Measurements from ENCODE around the gene SENP3. TPM values are rescaled to one million over a fixed set of nuclear protein-coding genes. Genes with fewer than 3 reads are reported as not detected.

Gene SENP3
- total and polyA plus RNA-seq, 2 of the 13 experiments (the other 11 are each of a cell fraction or from before 2014, with no cell fraction given), result 55.8 to 75.4 TPM

DNA sequence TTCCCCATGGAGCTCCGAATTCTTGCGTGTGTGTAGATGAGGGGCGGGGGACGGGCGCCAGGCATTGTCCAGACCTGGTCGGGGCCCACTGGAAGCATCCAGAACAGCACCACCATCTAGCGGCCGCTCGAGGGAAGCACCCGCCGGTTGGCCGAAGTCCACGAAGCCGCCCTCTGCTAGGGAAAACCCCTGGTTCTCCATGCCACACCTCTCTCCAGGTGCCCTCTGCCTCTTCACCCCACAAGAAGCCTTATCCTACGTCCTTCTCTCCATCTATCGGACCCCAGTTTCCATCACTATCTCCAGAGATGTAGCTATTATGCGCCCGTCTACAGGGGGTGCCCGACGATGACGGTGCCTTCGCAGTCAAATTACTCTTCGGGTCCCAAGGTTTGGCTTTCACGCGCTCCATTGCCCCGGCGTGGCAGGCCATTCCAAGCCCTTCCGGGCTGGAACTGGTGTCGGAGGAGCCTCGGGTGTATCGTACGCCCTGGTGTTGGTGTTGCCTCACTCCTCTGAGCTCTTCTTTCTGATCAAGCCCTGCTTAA is 617 bp upstream of the SENP3 start (continued):
- TF ChIP-seq, protein P1, sequence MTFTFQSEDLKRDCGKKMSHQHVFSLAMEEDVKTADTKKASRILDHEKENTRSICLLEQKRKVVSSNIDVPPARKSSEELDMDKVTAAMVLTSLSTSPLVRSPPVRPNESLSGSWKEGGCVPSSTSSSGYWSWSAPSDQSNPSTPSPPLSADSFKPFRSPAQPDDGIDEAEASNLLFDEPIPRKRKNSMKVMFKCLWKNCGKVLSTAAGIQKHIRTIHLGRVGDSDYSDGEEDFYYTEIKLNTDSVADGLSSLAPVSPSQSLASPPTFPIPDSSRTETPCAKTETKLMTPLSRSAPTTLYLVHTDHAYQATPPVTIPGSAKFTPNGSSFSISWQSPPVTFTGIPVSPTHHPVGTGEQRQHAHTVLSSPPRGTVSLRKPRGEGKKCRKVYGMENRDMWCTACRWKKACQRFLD (CRISPR knock-in tag; IDR thresholded peaks at IDR 0.05; ENCODE audit: borderline replicate concordance), result no peak
- TF ChIP-seq ZNF235 (CRISPR knock-in tag; IDR thresholded peaks at IDR 0.05; ENCODE audit: borderline replicate concordance), result no peak; the same call in 1 of the 2 replicates
- TF ChIP-seq, protein P2, sequence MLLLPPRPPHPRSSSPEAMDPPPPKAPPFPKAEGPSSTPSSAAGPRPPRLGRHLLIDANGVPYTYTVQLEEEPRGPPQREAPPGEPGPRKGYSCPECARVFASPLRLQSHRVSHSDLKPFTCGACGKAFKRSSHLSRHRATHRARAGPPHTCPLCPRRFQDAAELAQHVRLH (CRISPR knock-in tag; IDR thresholded peaks at IDR 0.05; ENCODE audit: borderline replicate concordance, low read depth), result no peak
- TF ChIP-seq ISL2 (CRISPR knock-in tag; IDR thresholded peaks at IDR 0.05), result no peak
- no peak for TF ChIP-seq KLF16 (CRISPR knock-in tag; IDR thresholded peaks at IDR 0.05)
- no peak for TF ChIP-seq ZNF577 (CRISPR knock-in tag; IDR thresholded peaks at IDR 0.05; ENCODE audit: borderline replicate concordance, low read depth)
- TF ChIP-seq ZNF263 (CRISPR knock-in tag; IDR thresholded peaks at IDR 0.05), result 0 out of 2 replicates have a peak, but pooled peaks have one; percentile 19
- no peak for TF ChIP-seq KAT2B (IDR thresholded peaks at IDR 0.05; ENCODE audit: borderline replicate concordance, low read depth, low read length)
- no peak for TF ChIP-seq ZNF460 (CRISPR knock-in tag; IDR thresholded peaks at IDR 0.05; ENCODE audit: borderline replicate concordance)
- TF ChIP-seq, protein P3, sequence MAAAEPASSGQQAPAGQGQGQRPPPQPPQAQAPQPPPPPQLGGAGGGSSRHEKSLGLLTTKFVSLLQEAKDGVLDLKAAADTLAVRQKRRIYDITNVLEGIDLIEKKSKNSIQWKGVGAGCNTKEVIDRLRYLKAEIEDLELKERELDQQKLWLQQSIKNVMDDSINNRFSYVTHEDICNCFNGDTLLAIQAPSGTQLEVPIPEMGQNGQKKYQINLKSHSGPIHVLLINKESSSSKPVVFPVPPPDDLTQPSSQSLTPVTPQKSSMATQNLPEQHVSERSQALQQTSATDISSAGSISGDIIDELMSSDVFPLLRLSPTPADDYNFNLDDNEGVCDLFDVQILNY (CRISPR knock-in tag; conservative IDR thresholded peaks at IDR 0.05), result no peak
- no peak for TF ChIP-seq HES4 (CRISPR knock-in tag; IDR thresholded peaks at IDR 0.05; ENCODE audit: borderline replicate concordance)
- TF ChIP-seq HOXA5 (CRISPR knock-in tag; IDR thresholded peaks at IDR 0.05), result no peak
- no peak for TF ChIP-seq ZNF674 (CRISPR knock-in tag; IDR thresholded peaks at IDR 0.05; ENCODE audit: low read depth)
- peak; percentile 60 for TF ChIP-seq MEF2D (CRISPR knock-in tag; IDR thresholded peaks at IDR 0.05)
- no peak for TF ChIP-seq U2AF2 (IDR thresholded peaks at IDR 0.05; ENCODE audit: low read depth, low read length)
- TF ChIP-seq ZNF766 (CRISPR knock-in tag; IDR thresholded peaks at IDR 0.05; ENCODE audit: borderline replicate concordance), result no peak
- TF ChIP-seq, protein P4, sequence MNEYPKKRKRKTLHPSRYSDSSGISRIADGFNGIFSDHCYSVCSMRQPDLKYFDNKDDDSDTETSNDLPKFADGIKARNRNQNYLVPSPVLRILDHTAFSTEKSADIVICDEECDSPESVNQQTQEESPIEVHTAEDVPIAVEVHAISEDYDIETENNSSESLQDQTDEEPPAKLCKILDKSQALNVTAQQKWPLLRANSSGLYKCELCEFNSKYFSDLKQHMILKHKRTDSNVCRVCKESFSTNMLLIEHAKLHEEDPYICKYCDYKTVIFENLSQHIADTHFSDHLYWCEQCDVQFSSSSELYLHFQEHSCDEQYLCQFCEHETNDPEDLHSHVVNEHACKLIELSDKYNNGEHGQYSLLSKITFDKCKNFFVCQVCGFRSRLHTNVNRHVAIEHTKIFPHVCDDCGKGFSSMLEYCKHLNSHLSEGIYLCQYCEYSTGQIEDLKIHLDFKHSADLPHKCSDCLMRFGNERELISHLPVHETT (CRISPR knock-in tag; conservative IDR thresholded peaks at IDR 0.05), result no peak
- TF ChIP-seq, protein P5, sequence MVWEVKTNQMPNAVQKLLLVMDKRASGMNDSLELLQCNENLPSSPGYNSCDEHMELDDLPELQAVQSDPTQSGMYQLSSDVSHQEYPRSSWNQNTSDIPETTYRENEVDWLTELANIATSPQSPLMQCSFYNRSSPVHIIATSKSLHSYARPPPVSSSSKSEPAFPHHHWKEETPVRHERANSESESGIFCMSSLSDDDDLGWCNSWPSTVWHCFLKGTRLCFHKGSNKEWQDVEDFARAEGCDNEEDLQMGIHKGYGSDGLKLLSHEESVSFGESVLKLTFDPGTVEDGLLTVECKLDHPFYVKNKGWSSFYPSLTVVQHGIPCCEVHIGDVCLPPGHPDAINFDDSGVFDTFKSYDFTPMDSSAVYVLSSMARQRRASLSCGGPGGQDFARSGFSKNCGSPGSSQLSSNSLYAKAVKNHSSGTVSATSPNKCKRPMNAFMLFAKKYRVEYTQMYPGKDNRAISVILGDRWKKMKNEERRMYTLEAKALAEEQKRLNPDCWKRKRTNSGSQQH (CRISPR knock-in tag; IDR thresholded peaks at IDR 0.05; ENCODE audit: low read depth), result no peak
- TF ChIP-seq, protein P6, sequence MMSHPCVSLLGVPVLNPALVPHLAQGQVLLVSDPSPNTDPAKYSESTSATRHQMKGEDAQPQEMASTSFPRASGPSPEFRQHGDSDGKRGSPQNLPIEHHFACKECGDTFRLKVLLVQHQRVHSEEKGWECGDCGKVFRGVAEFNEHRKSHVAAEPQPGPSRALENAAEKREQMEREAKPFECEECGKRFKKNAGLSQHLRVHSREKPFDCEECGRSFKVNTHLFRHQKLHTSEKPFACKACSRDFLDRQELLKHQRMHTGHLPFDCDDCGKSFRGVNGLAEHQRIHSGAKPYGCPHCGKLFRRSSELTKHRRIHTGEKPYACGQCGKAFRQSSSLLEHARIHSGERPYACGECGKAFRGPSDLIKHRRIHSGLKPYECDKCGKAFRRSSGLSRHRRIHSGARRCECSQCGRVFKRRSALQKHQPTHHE (CRISPR knock-in tag; IDR thresholded peaks at IDR 0.05; ENCODE audit: borderline replicate concordance), result no peak
- no peak for TF ChIP-seq ZNF496 (CRISPR knock-in tag; IDR thresholded peaks at IDR 0.05; ENCODE audit: insufficient replicate concordance)
- no peak for TF ChIP-seq ZNF441 (CRISPR knock-in tag; IDR thresholded peaks at IDR 0.05; ENCODE audit: borderline replicate concordance)
- TF ChIP-seq FOXO1 (CRISPR knock-in tag; IDR thresholded peaks at IDR 0.05), result no peak
- no peak for TF ChIP-seq ZNF644 (CRISPR knock-in tag; IDR thresholded peaks at IDR 0.05; ENCODE audit: low read depth)
- TF ChIP-seq ZNF33A (CRISPR knock-in tag; IDR thresholded peaks at IDR 0.05; ENCODE audit: borderline replicate concordance), result no peak
- no peak for TF ChIP-seq ZMAT3 (CRISPR knock-in tag; conservative IDR thresholded peaks at IDR 0.05)
